Skin of body (tissue), 2 donors: ENCODE data around the gene ESR1. TPM values are rescaled to one million over a fixed set of nuclear protein-coding genes. Genes with fewer than 3 reads are reported as not detected.
A peak's percentile ranks its signal among the peaks of the same experiment; 100 is the strongest.
"Not testable (repeated sequence)": the region's sequence is repeated elsewhere in the genome, so short reads cannot be mapped to it uniquely, and the experiment has no call there.

Experiments
- DNase-seq: peaks from one replicate; lab custom pipeline; 2025; lab: John Stamatoyannopoulos, UW
- total RNA-seq: library from RNA; depleted of rRNA; stranded (reverse); fragments of >200 nt; gene quantifications from one replicate; pipeline ENCODE4 v1.2.3, GENCODE V29; 2014

The ESR1 gene
- total RNA-seq, 1 donor from 2014 or later: 2.2 TPM

DNA sequence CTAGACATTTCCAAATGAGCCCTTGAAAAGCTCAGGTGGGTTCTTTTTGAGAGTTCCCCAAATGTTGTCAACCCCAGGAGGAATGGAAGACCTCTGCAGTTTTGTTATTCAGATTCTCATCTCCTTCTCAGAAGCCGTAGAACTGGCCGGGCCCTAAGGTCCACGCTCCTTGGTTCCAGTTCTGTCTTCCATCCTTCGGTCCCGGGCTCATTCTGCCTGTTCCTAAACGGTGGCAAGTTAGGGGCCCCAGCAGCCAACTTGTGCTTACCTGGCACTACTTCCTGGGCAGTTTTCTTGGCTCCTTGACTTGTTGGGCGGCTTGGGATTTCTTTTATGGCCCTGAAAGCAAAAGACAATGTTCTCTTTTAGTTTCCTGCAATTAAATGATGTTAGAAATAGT is 6.4 kb downstream of the ESR1 start:
- no peak for DNase-seq

DNA sequence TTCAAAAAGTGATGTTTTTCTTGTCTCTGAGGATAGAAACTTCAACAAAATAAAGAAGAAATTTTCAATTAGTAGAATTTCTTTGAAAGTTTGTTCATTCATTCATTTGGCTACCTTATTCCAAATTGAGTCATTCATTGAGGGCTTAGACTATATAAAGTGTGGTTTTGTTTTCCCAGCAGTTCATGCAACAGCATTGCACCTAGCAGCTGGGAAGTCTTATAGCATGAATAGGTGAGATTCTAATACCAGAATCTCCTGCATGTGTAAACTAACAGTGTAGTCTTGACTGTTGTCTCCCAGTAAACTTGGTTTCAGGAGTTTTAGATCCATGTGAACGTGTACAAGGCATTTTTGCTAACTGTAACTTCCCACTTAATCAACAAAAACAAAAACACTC is 7.1 kb downstream of the ESR1 start:
- no peak for DNase-seq

DNA sequence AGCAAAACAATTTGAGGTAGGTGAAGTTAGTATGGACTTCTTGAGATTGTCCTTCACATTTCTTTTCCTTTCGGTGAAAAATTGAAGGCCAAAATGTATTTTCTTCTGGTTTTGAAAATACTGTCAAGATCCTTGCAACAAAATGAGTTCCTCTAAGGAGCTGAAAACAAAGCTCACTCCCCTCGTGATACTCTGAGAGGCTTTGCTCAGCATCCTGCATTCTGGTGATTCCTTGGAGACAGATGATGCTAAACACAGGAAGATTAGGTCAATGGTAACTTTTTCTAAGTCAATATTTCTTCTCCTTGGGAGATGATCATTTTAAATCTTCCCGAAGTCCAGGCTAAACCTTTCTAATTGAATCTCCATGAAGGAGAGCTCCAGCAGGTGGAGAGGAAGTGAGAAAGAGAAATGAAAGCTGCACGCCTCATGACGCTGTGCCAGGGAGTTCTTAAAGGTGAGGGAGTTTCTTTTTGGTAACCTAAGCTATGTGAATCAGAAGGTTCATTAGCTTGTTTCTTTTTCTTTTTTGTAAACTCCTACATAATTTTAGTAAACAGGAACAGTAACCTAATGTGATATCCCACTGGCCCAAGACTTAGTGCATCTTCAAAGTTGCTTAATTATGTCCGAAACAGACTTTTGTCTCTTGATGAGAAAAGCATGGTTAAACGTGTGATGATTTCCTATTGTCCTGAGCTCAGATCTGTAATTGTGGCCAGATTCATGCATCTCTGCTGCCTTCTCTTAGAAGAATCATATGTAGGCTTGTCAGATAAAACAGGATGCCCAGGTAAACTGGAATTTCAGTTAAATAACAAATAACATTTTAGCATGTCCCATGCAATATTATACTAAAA is 15.0 kb downstream of the ESR1 start:
- no peak for DNase-seq

DNA sequence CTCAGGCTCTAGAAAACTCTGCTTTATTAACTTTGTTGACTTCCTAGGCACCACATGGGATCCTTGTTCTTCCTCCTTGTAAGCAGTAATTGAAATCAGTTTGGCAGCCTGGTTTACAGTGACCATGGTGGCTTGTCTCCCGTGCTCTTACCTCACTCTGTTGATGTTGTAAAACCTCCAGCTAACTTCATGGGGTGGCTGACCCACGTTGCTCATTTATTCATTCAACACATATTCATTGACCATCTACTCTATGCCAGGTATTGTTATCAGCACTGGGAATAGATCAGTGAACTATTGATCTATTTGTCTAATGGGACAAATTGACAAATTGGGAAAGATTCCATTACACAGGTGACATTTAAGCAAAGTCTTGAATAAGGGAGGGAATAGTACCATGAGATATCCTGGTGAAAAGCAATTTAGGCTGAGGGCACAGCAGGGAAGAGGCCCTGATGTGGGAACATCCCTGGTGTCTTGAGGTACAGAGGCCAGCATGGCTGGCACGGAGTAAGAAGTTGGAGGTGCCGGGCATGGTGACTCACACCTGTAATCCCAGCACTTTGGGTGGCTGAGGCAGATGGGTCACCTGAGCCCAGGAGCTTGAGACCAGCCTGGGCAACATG is 19.1 kb downstream of the ESR1 start:
- DNase-seq: no peak

DNA sequence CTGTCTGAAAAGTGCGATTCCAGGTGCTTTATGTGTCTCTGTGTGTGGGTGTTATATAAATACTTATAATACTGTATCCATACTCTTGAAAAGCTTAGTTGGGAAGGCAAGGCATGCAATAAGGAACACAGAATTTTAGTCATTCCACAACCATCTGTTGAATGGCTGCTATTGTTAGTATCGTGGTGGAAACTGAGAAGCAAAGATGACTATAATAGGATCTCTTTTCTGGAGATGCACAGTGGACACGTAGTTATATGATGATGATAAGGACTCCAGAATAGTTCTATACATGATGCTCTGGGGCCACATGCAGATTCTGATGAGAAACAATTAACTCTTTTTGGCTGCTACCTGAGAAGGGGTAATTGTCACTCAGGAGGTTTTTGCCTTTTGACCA is 25.2 kb downstream of the ESR1 start:
- no peak for DNase-seq

DNA sequence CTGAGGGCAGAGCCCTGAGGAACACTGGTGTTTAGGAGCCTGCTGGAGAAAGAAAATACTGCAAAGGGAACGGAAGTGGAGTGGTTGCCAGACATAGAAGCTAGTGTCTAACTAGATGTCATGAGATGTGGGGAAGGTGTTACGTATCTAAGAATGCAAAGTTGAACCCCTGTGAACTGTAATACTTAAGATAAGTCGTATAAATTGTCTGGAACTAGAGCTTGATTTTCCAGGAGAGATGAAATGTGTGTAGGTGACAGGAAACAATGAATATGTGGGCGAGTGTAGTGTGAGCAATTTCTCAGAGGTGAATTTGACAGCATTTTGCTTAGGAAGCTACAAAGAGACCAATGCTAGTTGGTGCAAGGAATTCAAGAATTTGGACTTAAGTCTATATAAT is 27.9 kb downstream of the ESR1 start:
- DNase-seq: no peak

DNA sequence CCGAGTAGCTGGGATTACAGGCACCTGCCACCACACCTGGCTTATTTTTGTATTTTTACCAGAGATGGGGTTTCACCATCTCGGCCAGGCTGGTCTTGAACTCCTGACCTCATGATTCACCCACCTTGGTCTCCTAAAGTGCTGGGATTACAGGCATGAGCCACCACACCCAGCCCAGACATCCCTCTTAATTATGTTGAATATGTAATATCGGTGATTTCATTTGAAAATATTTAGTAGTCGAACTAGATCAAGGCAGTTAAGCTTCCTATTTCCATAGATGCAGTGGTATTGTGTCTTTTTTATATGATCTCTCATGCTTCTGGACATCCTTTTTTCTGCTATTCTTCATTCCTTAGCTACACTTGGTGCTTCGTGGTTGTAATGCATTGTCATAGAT is 29.7 kb downstream of the ESR1 start:
- no peak for DNase-seq

DNA sequence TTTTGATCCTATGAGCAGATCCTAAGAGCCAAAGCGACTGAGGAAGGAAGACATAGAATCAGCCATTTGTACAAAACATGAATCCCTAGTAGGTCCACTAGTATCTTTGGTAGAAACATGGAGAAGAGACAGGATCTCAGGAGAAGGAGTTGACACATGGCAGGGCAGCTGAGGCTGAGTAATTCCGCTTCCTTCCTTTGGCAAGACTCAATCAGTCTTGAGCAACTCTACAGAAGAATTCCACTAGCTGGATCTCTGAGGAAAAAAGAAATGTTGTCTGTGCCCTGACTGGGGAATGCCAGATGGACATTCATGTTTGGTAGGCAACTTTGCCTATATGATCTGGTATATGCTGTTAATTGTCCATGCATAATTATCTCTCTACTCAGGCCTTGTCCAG is 35.3 kb downstream of the ESR1 start:
- no peak for DNase-seq

DNA sequence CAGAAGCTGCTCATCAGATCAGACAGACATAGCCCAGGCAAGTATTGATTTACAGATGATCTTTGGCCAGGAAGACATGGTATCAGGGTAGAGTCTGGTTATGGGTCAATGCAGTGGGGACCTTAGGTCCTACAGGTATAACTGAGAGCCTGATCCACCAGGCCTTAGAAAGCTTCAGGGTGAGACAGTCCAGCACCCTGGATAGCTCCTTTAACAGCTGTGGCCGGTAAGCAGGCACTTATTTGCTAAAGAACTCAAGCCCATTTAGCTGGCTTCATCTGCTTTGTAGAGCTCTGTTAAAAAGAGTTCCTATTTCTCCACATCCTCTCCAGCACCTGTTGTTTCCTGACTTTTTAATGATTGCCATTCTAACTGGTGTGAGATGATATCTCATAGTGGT is 39.6 kb downstream of the ESR1 start:
- DNase-seq: no peak

DNA sequence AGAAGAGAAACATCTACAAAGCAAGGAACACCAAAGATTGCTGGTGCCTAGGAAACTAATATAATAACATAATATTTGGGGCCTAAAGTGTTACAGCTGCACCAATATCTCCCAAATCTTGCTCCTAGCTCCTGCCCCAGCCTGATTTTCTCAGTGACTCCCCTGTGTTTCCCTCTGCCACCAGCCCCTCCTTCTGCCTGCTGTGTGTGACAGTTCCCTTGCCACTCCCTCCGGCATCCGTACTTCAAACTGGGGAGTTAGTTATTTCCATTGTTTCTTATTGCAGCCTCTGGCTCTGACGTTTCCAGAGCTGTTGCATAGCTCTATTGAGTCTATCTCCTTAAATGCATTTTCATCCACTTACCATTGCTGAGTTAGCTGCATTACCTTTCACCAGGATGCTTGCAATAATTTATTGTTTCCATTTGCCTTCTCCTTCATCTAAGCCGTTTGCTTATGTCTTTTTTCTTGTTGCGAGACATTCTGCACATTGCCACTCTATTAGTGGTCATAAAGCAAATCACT is 43.1 kb downstream of the ESR1 start:
- no peak for DNase-seq

DNA sequence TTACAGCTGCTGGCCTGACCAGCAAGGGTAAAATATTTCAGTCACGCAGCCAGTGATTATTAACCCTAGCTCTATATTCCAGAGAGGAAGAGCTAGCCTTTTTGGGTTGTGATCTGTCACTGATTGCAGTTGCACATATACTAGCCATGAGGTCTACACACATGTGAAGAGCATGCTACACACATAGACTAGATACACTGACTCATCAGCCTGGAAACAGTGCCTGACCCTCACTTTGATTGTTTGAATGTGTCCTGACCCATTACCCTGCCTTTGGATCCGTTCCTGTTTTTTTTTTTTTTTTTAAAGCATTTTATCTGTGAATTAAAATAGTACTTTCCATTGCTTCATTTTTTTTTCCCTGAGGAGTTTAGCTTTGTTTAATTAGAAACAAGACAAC is 50.8 kb downstream of the ESR1 start:
- no peak for DNase-seq

DNA sequence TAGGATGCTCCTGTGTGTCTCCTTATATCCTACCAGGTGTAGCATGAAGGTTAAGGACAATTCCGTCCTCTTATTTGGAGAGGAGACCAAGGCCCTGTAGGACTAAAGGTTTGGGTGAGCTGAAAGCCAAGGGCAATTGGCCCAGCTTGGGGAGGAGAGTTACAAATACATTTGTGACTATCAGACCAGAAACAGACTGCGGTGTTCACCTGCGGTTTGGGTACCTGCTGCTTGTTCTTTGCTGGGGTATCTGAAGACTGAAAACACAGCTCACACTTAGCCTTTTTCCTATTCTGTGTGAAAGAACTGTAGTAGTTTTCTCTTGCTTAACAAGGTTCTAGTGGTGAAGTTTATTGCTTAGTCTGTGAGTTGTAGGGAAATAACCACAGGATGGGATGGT is 55.0 kb downstream of the ESR1 start:
- no peak for DNase-seq

DNA sequence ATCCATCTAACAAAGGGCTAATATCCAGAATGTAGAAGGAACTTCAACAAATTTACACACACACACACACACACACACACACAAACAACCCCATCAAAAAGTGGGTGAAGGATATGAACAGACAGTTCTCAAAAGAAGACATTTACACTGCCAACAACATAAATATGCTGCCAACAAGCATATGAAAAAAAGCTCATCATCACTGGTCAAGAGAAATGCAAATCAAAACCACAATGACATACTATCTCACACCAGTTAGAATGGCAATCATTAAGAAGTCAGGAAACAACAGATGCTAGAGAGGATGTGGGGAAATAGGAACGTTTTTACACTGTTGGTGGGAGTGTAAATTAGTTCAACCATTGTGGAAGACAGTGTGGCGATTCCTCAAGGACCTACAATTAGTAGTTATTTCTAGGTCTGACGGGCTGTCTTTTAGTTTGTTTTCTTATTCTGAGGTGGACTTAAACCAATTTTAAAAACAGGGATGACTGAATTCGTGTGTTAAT is 59.9 kb downstream of the ESR1 start:
- not testable (repeated sequence) for DNase-seq

DNA sequence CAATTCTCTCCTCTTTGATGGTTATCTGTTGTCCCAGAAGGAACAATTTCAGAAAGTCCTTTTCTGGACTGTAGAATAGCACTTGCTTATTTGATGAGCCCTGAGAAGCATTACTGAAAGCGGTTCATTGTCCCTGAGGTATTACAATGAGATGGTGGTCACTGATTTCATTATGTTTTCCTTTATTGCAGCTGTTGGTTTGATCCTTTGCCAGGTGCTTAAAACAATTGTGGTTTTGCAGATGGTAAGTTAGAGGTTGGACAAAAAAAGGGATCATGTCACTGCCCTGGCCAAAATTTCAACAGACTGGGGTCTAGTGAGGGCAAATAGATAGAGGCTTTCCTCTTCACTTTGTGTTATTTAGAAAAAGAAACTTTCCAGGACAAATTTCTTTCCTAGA is 61.9 kb downstream of the ESR1 start:
- no peak for DNase-seq

DNA sequence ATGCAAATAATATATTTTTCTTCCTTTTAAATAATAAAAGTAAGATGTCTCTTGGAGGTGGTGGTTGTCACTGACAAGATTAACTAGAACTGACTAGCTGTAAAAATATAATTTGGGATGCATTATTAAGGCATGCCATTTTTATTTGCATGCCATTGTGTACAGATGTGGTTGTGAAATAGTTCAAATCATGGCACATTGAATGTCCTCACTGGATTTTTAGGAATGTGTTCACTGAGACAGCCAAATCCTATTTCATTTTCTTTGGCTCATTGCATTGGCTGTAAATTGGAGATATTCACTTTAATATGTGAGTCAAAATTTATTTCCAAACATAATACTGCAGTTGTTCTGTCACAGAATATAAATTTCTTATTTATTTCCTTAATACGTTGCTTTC is 62.3 kb downstream of the ESR1 start:
- DNase-seq: peak; percentile 10

DNA sequence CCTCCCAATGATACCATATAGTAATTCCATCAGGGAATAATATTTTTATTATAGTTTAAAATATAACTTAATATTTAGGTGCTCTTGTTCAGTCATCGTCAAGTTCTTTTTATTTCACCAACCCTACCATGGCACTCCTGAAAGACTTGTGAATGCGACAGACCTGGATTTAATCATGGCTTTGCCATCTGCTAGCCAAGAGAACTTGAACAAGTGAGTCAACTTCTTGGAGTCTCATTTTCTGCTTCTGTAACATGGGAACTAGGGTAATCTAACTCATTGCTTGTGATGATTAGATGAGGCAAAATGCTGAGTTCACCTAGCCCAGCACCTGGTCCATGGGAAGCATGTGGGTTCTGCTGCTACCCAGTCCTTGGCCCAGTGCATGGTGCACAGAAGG is 62.9 kb downstream of the ESR1 start:
- no peak for DNase-seq

DNA sequence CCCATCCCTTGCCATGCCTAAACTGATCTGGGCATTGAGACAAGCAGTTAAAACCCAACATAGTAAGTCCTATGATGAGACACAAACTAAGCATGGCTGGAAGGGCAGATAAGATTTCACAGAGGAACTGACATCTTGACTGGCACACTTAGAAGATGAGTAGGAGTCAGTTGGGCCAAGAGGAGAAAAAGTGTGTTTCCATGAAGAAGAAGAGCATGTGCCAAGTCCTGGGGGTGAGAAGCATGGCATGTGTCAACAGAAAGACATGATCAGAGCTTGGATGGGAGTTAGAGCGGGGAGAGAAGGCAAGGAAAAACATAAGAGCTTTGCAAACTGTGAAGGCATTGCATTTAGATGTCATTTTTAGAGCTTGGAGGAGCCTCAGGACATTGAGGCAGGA is 68.0 kb downstream of the ESR1 start:
- no peak for DNase-seq

DNA sequence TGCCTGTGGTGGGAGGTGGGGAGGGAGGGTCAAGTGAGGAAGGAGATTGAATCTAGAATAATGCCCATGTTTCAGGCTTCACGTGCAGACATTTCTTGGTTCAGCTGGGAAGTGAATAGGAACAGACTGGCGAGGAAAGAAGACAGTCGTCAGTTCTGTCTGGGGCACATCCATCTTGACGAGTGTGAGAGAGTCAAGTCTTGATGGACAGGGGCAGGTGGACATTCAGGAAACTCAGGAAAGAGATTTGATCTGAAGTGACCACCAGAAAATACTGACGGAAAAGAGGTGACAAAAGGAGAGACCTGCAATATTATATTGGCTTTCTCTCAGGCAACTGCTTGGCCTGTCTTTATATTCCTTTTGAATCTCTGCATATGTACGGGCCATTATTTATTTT is 68.6 kb downstream of the ESR1 start:
- no peak for DNase-seq

DNA sequence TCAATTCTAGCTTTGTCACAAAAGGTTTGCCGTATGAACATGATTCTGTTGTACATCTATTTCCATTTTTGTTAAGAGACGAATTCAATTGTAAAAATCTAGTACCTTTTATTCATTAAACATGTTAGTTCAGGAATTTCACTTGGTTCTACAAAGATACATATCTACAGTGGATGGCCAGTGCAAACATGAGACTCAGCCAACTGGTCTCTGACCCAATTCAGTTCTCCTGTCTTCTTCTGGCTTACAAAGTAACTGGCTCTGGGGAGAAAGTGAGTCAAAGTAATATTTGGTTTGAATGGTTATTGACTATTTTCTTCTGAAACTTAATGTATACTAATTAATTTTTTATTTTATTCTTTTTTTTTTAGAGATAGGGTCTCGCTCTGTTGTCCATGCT is 70.0 kb downstream of the ESR1 start:
- DNase-seq: no peak

DNA sequence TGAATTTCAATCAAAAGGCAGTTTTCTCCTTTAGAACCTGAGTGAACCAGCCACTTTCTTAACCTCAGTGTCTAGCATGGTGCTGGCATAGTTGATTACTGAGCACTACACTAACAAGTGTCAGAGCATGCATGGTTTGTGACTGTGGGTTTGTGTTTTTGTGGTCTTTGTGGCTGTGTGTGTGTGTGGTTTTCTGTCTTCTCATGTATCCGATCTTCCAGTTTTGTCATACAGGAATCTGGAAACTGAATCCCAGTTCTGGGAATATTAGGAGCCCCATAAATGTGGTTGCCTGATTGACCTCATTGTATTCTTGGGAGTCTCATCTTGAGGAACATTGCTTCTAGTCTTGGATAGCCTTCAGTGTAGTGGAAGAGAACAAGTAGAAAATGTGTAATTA is 73.7 kb downstream of the ESR1 start:
- no peak for DNase-seq

DNA sequence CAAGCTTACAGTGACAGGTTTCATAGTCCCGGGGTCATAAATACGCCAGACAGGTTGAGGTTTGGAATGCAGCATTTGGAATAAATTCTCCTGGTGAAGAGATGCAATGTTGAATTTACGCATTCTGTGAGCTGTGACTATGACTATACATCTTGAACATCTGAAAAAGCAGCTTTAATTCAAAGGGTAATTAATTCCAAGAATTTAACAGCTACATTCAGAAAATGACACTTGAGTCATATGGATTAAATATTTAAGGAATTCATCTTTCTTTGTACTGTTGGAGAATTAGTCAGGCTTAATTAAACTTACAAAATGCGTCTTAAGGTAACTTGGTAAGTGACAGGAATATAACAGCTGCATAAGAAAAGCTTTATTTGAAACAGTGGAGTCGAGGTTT is 74.7 kb downstream of the ESR1 start:
- no peak for DNase-seq

DNA sequence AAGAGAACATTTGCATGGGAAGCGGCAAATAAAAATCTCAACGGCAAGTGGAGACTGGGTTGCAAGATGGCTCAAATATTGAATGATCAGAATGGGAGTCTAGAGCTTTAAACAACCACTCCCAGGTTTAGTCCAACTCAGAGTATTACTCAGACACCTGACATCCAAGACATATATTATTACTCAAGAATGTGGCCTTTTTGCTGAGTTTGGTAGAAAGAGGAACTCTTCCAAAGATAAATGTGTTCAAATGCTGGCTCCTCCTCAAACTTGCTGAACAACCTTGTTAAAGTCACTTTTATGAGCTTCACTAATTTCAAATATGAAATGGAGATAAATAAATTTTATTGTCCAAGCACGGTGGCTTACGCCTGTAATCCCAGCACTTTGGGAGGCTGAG is 77.8 kb downstream of the ESR1 start:
- DNase-seq: no peak

DNA sequence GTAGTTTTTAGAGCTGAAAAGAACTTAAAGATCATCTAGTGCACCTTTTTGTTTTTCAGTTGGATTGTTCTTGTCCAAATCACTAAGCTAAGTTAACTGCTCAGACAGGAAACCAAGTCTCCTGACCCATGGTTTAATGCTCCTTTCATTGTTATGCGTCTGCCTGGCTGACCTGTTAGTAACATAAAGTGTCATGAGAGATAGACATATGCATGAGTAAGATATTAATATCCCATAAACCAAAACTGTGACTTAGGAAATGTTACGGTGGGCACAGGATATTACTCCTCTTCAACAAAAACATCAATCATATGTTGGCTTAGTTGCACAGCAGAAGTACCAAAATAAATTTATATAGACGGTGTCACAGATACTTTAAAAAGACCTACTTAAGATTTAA is 84.0 kb downstream of the ESR1 start:
- DNase-seq: no peak
